Loucy (cell line): Measurements from ENCODE around the gene AHNAK.
"Not testable (repeated sequence)": the region's sequence is repeated elsewhere in the genome, so short reads cannot be mapped to it uniquely, and the experiment has no call there.

Experiments
- H2AFZ ChIP-seq: fragments of 200-600 bp; sonication (generic); 2 replicates; pipeline ENCODE4 v1.6.0; 2016; ENCODE audit warnings: antibody characterized with exemption, mild to moderate bottlenecking, low read length, moderate library complexity
- H3F3A ChIP-seq: fragments of 200-600 bp; 2 replicates; pipeline ENCODE4 v1.6.0; 2016; ENCODE audit warnings: antibody characterized with exemption, low read depth, mild to moderate bottlenecking
- H3K27me3 ChIP-seq: fragments of 200-600 bp; sonication (generic); 2 replicates; pipeline ENCODE4 v1.6.1; 2014; ENCODE audit warnings: low read length, mild to moderate bottlenecking; ENCODE audit not compliant: insufficient read depth, poor library complexity, severe bottlenecking
- H3K36me3 ChIP-seq: fragments of 200-600 bp; sonication (generic); 2 replicates; pipeline ENCODE4 v1.6.1; 2016; ENCODE audit warnings: low read length; ENCODE audit not compliant: insufficient read depth
- H3K4me1 ChIP-seq: fragments of 200-600 bp; sonication (generic); 2 replicates; pipeline ENCODE4 v1.5.1; 2014; ENCODE audit warnings: low read length, mild to moderate bottlenecking; ENCODE audit not compliant: insufficient read depth, poor library complexity, severe bottlenecking
- H3K4me2 ChIP-seq: fragments of 200-600 bp; sonication (generic); 2 replicates; pipeline ENCODE4 v1.6.0; 2014; ENCODE audit warnings: antibody characterized with exemption, low read length, low read depth, mild to moderate bottlenecking; ENCODE audit not compliant: poor library complexity, severe bottlenecking
- H3K4me3 ChIP-seq: fragments of 200-600 bp; sonication (generic); 2 replicates; pipeline ENCODE4 v1.5.1; 2014; ENCODE audit warnings: low read length, mild to moderate bottlenecking, mixed read lengths; ENCODE audit not compliant: poor library complexity, severe bottlenecking
- H3K79me2 ChIP-seq: fragments of 200-600 bp; sonication (generic); 2 replicates; pipeline ENCODE4 v1.6.1; 2014; ENCODE audit warnings: low read length; ENCODE audit not compliant: insufficient read depth
- H3K9ac ChIP-seq: fragments of 200-600 bp; sonication (generic); 2 replicates; pipeline ENCODE4 v1.6.0; 2014; ENCODE audit warnings: mild to moderate bottlenecking, low read depth, low read length, moderate library complexity; ENCODE audit not compliant: poor library complexity, severe bottlenecking
- H3K9me2 ChIP-seq: fragments of 200-600 bp; sonication (generic); replicated peaks from 2 replicates; pipeline ENCODE4 v1.6.1; 2016; ENCODE audit warnings: low read depth, low read length, mixed read lengths
- H3K9me3 ChIP-seq: fragments of 200-600 bp; sonication (generic); 2 replicates; pipeline ENCODE4 v1.6.1; 2014; ENCODE audit warnings: mild to moderate bottlenecking, antibody characterized with exemption, low read length, low read depth; ENCODE audit not compliant: insufficient read depth
- H4K20me1 ChIP-seq: fragments of 200-600 bp; sonication (generic); 2 replicates; pipeline ENCODE4 v1.6.0; 2014; ENCODE audit warnings: antibody characterized with exemption, low read length, mild to moderate bottlenecking; ENCODE audit not compliant: insufficient read depth, poor library complexity, severe bottlenecking
- CTCF ChIP-seq: fragments of 200-600 bp; sonication (generic); conservative IDR thresholded peaks from 2 replicates; pipeline ENCODE4 v1.5.1; 2014; ENCODE audit warnings: mild to moderate bottlenecking, antibody characterized with exemption, low read length
- EZH2phosphoT487 ChIP-seq: fragments of 200-600 bp; IDR thresholded peaks from 2 replicates; pipeline ENCODE4 v1.6.1; 2018; ENCODE audit warnings: antibody characterized with exemption, mild to moderate bottlenecking, moderate library complexity, borderline replicate concordance

Gene AHNAK

GRCh38 chr11:62591448-62592145 lies 45.0 kb upstream of the AHNAK start, which contains the start of gene TUT1:
Gene TUT1 (minus strand): TSS chr11:62591523. CDS start chr11:62591485, 38 bp downstream.
- Histone ChIP-seq H3K9ac (peak within 1 kb of the TSS; percentile 93), H3F3A (peaks cover 12% of the 10 kb centered on the region), H3K79me2 (peaks cover 59% of the 10 kb centered on the region), H3K9me2 (no peaks in the 10 kb centered on the region), H3K4me3 (peak within 1 kb of the TSS; percentile 93), H3K4me2 (peak within 1 kb of the TSS; percentile 87), H3K9me3 (no peaks in the 10 kb centered on the region), H3K36me3 (peaks cover 36% of the 10 kb centered on the region; the same call in 1 of the 2 replicates), H3K4me1 (peaks cover 26% of the 10 kb centered on the region), H4K20me1 (peaks cover 20% of the 10 kb centered on the region), H2AFZ (peak within 1 kb of the TSS; percentile 69), H3K27me3 (no peaks in the 10 kb centered on the region)
- TF ChIP-seq CTCF (no peak), EZH2phosphoT487 (no peak)

GRCh38 chr11:62588966-62589637 lies 42.5 kb upstream of the AHNAK start:
- no peak overlapping the region for H2AFZ ChIP-seq
- TF ChIP-seq CTCF (peak; percentile 52), EZH2phosphoT487 (no peak)
- no peaks in the 10 kb centered on the region for H3K27me3 ChIP-seq
- H3K9me2 ChIP-seq = no peaks in the 10 kb centered on the region
- peaks cover 12% of the 10 kb centered on the region for H3F3A ChIP-seq
- peaks cover 26% of the 10 kb centered on the region for H3K4me1 ChIP-seq
- H3K4me2 ChIP-seq = peak overlapping the region; percentile 73
- peaks cover 18% of the 10 kb centered on the region for H4K20me1 ChIP-seq
- H3K4me3 ChIP-seq = no peak overlapping the region
- H3K79me2 ChIP-seq = peaks cover 59% of the 10 kb centered on the region
- peaks cover 20% of the 10 kb centered on the region; the same call in 1 of the 2 replicates for H3K36me3 ChIP-seq
- H3K9ac ChIP-seq = peak overlapping the region; percentile 44
- H3K9me3 ChIP-seq = no peaks in the 10 kb centered on the region

- H3K4me2 ChIP-seq, H4K20me1 ChIP-seq, H3K9ac ChIP-seq, H3K9me3 ChIP-seq, H3K9me2 ChIP-seq, H2AFZ ChIP-seq, H3K4me3 ChIP-seq, H3F3A ChIP-seq, H3K27me3 ChIP-seq: not testable (repeated sequence)
- peaks cover 65% of the 10 kb centered on the region for H3K79me2 ChIP-seq
- H3K36me3 ChIP-seq = peaks cover 20% of the 10 kb centered on the region; the same call in 1 of the 2 replicates
- peaks cover 11% of the 10 kb centered on the region for H3K4me1 ChIP-seq
Measured at GRCh38 chr11:62585356-62585755, 38.8 kb upstream of the AHNAK start.

- not testable (repeated sequence) for H3K9me3 ChIP-seq, H2AFZ ChIP-seq, H3K4me3 ChIP-seq, H3K9me2 ChIP-seq, H3K27me3 ChIP-seq, H3F3A ChIP-seq, H3K4me2 ChIP-seq, H3K4me1 ChIP-seq, H4K20me1 ChIP-seq, H3K9ac ChIP-seq
- Histone ChIP-seq H3K36me3 (peaks cover 36% of the 10 kb centered on the region; the same call in 1 of the 2 replicates), H3K79me2 (peaks cover 35% of the 10 kb centered on the region; the same call in 1 of the 2 replicates)
Measured at GRCh38 chr11:62581735-62582134, 35.1 kb upstream of the AHNAK start.
